Stimulated activated CD8-positive, alpha-beta memory T cell treated with anti-CD3 and anti-CD28 coated beads, Interleukin-2, amount 100 ng/mL, for 48 hours (primary cell): Measurements from ENCODE around the gene C6orf163.

Experiments
- DNase-seq, 2 donors: peaks; one replicate each; pipeline ENCODE4 v3.0.0-alpha.2; 2020; ENCODE audit warnings: low read depth in 2 of 2

Gene C6orf163

DNA sequence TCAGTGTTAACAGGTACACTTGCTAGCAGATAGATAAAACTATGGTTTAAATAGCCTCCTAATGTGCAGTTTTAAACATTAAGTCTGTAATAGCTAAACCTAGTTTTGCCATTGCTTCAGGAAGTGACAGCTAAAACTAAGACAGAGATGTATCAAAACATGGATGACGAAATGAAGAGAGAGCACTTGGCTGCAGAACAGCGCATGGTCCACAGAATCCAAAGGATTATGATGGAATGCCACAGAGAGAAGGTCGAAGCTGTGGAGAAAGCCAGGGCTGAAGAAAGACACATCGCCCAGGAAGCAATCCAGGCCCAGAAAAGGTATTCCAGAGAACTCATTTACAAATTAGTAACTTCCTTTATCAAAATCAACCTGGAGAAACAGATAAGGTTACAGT lies 11.6 kb downstream of the C6orf163 start:
- DNase-seq, result no peak

DNA sequence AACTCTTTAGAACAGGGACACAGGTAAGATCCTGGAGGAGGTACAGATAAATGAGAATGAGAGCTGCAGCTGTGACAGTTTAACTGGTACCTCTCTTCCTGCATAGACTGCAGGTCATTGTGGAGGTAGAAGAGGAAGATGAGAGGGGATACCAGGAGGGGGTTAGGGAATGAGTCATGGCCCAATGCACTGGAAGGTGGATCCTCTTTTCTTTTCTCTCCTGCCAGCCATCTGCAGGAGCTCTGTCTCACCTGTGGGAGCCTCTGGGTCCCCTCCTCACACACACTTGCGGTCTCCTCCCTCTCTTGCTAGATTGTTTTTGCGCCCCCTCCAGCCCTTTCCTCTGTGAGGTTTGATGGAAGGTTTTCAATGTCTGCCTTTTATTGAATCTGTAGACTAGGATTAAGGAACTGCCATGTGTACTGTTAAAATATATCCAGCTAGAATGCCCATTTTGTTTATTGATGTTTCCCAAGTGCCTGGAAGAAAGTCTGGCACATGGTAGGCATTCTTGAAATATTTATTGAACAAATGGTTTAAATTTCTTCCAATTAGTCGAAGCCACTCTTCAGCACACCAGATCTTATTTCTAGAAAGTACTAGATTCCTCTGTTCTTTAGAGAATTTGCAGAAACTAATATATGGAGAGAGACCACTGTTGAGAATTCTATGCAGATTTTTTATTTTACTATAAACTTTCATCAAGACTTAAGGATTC lies 13.0 kb downstream of the C6orf163 start:
- DNase-seq, result no peak

DNA sequence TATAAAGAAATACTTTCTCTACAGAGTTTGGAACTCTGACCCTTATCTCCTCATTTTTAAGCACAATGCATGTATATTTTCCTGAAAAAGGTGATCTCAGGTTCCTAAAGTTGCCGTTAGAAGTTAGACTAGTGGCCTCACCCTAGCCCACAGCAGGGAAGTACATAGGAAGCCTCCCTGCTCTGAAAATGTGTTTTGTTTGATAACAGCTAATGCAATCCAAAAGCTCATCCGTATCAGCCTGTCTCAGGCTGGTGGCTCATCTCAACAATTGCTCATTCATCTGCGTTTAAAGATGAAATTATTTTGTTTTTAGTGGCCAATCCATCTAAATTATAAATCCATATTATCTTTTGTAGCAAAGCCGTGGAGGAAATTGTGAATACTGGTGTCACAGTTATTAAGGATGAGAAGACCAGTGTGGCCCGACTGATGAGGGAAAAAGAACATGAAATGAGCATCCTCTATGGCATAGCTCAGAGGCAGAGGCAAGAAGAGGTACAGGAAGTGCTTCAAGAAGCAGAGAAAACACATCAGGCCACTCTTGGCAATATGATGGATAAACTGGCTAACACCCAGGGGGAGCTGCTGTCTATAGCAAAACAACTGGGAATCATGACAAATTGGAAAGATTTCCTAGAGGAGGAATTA lies 20.1 kb downstream of the C6orf163 start:
- no peak for DNase-seq

DNA sequence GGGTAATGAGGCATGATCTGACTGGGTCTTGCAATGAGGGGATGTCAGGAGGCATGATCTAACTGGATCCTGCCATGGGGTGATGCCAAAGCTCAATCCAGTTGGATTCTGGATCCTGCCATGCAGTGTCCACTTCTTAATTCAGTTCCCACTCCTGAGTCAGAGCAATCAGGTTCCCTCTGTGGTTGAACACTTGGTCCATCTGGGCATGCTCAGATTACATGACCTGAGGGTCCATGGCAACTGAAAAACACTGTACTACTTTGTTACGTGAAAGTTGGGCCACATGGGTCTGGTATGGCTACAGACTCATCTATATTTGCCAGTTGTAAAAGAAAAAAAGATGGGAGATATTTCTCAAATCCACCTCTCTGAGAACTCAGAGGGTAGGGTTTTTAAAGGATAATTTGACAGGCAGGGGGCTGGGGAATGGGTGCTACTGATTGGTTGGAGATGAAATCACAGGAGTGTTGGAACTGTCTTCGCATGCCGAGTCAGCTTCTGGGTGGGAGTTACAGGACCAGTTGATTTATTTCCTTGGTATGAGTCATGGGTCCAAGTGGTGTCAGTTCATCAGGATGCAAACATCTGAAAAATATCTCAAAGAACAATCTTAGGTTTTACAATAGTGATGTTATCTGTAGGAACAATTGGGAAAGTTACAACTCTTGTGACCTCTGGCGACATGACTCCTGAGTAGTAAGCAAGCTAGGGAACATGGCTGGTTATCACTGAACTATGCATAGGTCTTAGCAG lies 21.6 kb downstream of the C6orf163 start:
- DNase-seq, result no peak

DNA sequence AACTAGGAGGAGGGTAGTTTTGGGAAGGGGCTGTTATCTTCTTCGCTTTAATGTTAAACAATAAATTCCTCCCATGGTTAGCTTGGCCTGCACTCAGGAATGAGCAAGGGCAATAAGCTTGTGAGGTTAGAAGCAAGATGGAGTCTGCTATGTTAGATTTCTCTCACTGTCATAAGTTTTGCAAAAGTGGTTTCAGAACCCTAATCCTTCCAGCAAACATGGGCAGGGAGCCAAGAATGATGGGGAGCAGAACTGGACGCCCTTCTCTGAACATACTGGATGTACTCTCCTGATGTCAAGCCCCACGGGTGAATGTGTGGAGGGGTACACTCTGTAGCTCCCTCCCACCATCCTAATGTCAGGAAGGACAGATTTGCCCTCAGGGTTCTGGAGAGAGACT lies 22.3 kb downstream of the C6orf163 start:
- no peak for DNase-seq

DNA sequence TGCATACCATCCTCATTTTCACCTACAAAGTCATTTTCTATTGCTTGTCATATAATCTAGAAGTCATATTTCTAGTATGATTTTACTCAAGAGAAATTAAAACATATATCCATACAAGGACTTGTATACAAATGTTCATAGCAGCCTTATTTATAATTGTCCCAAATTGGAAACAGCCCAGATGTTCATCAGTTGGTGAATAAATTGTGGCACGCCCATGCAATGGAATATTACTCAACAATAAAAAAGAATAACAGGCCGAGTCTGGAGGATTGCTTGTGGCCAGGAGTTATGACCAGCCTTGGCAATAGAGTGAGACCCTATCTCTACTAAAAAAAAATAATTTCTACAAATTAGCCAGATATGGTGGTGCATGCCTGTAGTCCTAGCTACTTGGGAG lies 28.8 kb downstream of the C6orf163 start:
- DNase-seq, result no peak

DNA sequence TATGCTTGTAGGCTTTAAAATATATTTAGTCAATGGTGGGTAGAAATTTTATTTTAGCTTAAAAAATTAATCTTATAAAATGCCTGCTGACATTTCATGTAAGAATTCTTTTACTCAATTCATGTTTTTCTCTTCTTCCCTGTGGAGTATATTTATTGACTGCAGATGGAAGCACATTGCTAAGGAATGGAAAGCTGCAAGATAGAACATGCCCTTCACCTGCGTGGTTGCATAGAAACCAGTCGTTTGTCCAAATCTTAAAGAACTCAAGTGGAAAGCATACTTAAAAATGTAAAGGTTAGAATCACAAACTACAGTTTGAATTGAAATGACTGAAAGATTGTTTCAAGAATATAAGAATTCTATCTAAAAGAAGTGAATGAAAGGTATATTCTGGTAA lies 30.7 kb downstream of the C6orf163 start:
- no peak for DNase-seq

DNA sequence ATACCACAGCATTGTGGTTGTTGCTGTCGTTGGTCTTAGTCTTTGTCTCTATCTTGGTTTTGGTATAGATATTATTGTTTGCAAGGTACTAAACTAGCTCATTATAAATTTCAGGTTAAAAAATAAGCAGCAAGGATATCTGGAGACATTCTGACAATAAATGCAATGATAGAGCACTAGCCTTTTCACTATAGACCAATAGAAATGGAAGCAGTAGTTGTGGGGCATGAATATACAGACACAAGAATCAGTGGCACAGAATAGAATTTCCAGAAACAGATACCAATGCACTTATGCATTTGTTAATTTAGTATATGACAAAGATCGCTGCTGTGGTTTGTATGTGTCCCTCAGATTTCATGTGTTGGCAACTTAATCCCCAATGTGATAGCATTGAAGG lies 32.0 kb downstream of the C6orf163 start:
- DNase-seq, result no peak

DNA sequence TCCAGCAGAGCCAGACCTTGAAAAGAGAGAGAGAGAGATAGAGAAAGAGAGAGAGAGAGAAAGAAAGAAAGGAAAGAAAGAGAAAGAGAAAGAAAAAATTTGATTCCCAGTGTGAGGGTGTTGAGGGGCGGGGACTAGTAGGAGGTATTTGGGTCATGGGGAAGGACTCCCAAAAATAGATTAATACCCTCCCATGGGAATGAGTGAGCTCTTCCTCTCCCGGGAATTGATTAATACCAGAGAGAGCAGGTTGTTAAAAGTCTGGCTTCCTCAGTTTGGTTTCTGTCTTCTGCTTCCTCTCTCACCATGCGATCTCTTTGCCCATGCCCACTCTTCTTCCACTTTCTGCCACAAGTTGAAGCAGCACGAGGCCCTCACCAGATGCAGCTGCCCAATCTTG lies 34.3 kb downstream of the C6orf163 start:
- DNase-seq, result no peak

DNA sequence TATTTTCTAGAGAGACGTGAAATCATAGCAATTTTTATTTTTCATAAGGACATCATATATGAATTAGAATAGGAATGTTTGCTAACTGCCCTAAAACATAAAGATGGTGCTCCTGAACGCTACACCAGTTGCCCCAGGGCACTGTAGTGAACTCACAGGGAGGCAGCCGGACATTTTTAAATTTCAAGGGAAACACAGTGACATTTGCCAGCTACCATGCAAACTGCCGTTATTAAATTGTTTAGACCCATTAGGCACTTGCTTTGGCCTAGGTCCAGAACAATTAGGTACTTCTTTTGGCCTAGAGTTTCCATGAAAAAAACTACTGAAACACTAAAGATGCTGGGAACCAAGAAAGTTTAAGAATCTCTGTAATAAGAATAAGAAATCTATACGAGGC lies 38.2 kb downstream of the C6orf163 start:
- DNase-seq, result no peak

DNA sequence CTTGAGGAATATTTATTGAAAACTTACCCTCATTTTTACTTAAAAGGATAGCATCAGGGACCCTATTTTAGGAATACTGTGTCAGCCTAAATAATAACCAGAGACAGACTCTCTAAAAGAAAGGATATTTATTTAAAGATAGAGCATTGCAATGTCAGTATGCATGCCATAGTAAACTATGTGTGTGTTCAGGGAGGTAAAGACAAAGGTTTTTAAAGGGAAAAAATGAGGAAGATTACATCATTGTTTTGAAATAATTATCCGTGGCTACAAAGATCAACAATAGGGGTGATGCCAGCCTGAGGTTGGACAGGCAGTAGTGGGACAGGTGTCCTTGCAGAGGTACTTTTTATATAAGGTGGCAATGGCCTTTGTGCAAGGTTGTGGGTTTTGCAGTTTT lies 39.4 kb downstream of the C6orf163 start:
- no peak for DNase-seq

DNA sequence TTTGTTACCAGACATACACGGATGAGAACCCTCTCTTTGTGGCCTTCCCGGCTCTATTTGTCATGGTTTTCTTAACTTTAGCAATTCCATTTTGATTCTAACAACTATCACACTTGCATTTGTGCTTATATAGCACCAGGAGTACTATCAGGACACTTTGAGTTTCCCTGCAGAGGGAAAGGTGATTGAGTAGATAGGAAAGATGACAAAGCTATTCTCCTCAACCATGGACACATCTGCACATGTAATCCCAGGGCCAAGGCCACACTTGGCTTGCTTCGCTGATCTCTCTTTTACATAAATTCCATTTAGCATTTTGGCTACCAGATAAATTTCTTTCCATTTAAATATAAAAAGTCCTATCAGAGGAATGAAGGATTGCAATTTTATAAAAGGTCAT lies 39.8 kb downstream of the C6orf163 start:
- no peak for DNase-seq

DNA sequence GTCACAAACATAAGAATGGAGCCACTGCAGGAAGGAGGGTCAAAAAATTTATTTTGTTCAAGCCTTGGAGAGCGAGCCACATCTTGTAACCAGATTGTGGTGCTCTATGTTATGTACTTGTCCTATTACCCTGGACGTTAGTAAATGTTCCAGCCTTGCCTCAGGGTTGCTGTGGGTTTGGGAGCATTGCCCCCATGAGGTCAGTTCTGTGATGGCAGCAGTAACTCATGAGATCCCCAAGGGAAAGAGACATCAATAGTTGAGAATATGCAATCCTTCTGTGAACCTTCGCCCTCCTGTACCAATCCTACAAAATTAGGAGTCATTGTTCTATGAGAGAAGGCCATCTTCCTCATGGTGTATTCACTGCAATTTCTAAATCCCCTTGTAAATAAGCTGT lies 46.7 kb downstream of the C6orf163 start:
- no peak for DNase-seq

DNA sequence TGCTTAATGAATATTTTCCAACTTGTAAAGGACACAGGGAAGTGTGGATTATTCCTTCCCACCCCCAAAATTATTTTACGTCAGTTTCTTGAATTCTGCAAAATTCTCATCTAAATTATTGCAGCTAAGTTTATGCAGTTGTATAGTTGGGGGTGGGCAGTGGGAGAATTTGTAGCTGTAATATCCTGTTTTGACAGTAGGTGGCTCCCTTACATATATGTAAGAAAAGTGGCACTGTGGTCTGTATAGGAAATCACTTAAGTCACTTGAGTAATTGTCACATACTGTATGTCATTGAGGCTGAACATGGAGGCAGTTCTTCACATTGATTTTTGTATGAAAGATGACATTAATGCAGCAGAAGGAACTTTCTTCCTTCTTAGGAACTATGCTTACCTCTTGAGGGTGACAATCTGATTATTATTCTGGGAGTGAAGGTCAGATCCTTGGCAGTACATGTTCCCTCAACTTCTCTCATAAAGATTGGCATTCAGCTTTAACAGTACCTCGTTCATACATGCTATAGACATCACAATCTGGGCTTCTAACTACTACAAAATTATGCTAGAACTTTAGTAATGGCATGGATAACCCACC lies 48.5 kb downstream of the C6orf163 start:
- DNase-seq, result no peak

DNA sequence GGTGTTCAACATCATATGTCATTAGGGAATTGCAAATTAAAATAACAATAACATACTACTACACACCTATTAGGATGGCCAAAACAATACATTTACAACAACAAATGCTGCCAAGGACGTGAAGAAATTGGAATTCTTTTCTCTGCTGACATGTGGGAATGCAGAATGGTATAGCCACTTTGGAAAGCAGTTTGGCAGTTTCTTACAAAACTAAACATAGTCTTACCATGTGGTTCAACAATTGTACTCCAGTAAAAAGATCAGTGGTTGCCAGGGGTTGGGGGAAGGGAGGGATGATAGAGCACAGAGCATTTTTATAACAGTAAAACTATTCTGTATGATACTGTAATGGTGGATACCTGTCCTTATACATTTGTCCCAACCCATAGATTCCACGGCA lies 50.8 kb downstream of the C6orf163 start:
- DNase-seq, result no peak

DNA sequence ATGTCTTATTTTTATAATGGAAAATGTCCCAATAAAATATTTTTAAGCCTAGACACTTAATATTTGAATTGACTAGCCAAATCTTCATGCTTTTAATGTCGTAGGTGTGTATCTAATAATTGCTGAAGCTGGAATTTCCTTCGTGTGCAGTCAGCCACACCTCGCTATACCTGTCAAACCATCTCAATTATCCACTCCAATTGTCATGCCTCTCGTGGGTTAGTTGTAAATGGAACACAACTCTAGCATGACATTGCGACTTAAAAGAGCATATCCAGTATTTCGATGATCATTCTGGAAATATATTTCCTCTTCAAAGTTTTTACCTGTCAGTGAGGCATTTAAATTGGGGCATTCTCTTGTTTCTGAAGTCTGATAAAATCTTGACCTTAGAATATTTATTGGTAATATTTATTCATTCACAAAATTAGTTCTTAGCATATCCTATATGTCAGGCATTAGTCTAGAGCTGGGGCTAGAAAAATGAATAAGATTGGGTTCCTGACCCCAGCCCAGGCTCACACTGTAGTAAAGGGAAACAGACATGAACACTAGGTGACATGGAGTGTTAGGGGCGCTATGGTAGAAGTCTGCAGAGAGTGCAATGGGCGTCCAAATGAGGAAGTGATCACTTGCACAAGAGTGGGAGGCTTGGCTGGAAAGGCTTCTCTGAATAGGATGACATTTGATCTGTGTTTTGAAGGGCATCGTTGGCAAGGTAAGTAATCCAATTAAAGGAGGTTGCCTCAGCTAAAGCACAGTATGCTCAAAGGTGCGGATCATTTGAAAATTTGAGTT lies 52.2 kb downstream of the C6orf163 start:
- DNase-seq, result no peak

DNA sequence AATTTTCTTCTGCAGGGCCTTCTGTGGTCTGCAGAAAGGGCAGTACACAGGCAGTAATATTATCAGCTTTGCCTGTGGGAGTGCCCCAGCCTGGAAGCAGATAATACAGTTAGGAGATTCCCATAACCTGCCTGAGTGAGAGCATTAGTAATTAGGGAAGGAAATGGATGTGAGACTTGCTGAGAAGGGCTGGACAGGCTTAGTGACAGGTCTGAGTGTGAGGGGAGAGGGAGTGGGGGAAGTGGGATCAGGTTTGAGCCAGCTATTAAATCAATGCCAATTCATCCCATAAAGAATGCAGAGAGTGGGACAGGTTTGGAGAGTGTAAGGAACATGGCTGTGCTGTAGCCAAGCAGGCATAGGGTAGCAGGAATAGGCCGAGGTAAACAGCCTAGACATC lies 53.0 kb downstream of the C6orf163 start:
- no peak for DNase-seq

DNA sequence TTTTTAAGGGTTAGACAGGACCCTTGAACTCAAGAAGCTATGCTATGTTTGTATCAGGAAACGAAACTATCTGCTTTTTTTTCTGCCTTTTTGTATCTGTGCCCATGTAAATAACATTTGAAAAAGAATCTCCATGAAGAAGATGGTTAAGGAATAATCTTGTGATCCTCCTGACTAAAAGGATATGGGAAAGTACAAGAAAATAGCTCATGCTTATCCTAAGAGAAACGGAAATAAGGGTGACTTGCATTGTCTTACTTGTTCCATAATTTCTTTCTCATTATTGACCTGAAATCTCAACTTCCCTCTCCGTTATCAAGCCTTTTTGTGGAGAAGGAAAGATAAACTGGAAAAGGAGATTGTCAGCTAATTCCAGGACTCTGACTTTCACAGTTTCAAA lies 57.2 kb downstream of the C6orf163 start:
- DNase-seq, result no peak

DNA sequence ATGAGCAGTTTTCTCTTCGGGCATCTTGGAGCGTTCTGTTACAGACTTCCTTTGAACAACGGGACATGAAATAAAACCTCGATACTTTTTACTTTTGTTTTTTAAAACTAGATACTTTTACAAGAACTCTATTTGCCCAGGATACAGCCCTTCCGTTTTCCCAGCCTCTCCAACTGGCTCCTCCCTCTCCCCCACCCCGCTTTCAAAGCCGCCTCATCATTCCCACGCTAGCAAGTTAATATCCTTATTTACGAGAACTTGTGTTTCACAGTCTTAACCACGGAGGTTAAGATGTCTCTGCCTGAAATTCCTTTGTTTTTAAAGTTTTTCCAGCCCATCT lies 62.9 kb downstream of the C6orf163 start:
- DNase-seq, result peak in 1 of 2 donors; percentile 1

DNA sequence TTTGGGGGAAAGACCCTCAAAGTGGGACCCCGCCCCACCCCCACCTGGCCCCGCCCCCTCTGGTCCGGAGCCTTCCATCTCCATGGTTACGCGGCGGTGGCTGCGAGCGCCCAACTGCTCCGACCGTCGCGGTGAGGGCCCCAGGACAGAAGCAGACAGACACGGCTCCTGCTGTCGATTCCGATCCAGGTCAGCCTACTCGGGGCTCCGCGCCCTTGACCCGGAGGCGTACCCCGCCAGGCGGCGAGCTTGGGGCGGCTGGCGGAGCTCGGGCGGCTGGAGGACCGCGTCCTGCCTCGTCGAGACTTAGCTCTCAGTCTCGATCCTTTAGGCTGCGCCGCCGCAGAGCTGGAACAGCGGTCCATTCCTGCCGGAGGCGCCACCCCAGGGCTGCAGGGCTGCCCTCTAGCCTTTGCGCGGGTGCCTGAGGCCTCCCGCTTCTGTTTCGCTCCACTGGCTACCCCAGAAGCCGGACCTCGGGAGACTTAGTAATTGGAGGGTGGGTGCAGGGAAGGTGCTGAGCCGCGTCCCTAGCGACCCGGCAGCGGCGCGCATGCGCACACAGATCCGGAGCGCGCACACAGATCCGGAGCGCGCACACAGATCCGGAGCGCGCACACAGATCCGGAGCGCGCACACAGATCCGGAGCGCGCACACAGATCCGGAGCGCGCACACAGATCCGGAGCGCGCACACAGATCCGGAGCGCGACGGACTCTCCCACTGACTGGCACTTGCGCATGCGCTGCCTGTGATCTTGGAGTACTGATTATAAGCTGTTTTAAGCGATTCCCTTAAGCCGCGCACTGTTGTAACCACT lies 63.5 kb downstream of the C6orf163 start, which contains the start of gene CFAP206:
Gene CFAP206 (plus strand): TSS at position 72 of the 820 bp plus-strand sequence. CDS start 1,868 bp downstream, outside the sequence.
- peak; percentile 59 to 68 for DNase-seq

DNA sequence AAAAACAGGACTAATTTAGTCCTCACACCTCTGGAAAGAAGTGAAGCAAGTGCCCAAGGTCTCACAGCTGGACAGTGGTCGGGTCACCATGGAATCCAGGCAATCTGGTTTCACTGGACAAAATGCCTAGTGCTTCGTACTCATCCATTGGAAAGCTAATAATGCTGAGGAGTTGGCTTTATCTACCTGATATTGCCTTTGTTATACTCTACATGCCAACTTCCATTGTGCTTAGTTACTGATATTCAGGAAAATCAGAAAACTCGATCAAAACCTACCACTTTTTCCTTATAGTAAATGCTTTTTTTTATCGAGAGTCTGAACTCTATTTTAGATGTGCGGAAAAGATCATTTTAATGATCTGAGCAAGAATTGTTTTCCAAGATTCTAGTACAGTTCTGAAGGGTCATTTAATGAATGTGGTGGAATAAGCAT lies 64.1 kb downstream of the C6orf163 start:
- no peak for DNase-seq
